HAP-1 (cell line): Measurements from ENCODE around the gene SMTNL2.
A peak's percentile ranks its signal among the peaks of the same experiment; 100 is the strongest.

Experiments
- DNase-seq, 2 experiments: peaks; one replicate each; pipeline ENCODE4 v3.0.0-alpha.2; 2016 to 2020; ENCODE audit warnings: low spot score in 2 of 2
- H3K27me3 ChIP-seq: fragments of 250-450 bp; sonication (Bioruptor Pico); 2 replicates; pipeline ENCODE4 v1.5.1; 2020; ENCODE audit warnings: low read depth, mild to moderate bottlenecking, moderate library complexity
- H3K36me3 ChIP-seq: fragments of 250-450 bp; sonication (Bioruptor Pico); replicated peaks from 2 replicates; pipeline ENCODE4 v1.5.1; 2020; ENCODE audit warnings: mild to moderate bottlenecking
- H3K4me1 ChIP-seq: fragments of 250-450 bp; sonication (Bioruptor Pico); 2 replicates; pipeline ENCODE4 v1.5.1; 2020; ENCODE audit warnings: mild to moderate bottlenecking
- H3K4me3 ChIP-seq: fragments of 250-450 bp; sonication (Bioruptor Pico); 2 replicates; pipeline ENCODE4 v1.5.1; 2020; ENCODE audit warnings: mild to moderate bottlenecking, moderate library complexity
- H3K9me3 ChIP-seq: fragments of 250-450 bp; sonication (Bioruptor Pico); 2 replicates; pipeline ENCODE4 v1.5.1; 2020; ENCODE audit warnings: mild to moderate bottlenecking, moderate library complexity
- in situ Hi-C: fragments of 300-500 bp; cut with MboI; formaldehyde crosslinking; loops from 3 replicates; pipeline ENCODE4 v1.14.3; 2020; ENCODE audit warnings: low sequenced_read_pairs, inconsistent platforms, mixed read lengths

SMTNL2 gene

DNA sequence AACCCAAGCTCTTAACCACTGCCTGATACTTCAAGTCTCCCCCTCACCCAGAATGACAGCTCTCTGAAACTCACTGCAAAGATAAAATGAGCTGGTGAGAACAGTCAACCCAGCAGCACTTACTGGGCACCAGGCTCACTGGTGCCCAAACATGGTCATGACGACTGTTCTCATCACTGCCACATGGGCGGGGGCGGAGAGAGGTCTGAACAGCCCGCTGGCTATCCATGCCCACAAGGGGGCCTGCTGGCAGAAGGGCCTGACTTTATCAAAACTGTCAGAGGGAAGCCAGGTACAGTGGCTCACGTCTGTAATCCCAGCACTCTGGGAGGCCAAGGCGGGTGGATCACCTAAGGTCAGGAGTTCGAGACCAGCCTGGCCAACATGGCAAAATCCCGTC lies 33.2 kb upstream of the SMTNL2 start:
- H3K4me1 ChIP-seq, result peaks cover 14% of the 10 kb centered on the region
- H3K27me3 ChIP-seq, result no peaks in the 10 kb centered on the region
- H3K36me3 ChIP-seq, result peaks cover 79% of the 10 kb centered on the region
- no peaks in the 10 kb centered on the region for H3K9me3 ChIP-seq
- no peak overlapping the region for H3K4me3 ChIP-seq
- no peak for DNase-seq
- in situ Hi-C loops, result no loop called here

DNA sequence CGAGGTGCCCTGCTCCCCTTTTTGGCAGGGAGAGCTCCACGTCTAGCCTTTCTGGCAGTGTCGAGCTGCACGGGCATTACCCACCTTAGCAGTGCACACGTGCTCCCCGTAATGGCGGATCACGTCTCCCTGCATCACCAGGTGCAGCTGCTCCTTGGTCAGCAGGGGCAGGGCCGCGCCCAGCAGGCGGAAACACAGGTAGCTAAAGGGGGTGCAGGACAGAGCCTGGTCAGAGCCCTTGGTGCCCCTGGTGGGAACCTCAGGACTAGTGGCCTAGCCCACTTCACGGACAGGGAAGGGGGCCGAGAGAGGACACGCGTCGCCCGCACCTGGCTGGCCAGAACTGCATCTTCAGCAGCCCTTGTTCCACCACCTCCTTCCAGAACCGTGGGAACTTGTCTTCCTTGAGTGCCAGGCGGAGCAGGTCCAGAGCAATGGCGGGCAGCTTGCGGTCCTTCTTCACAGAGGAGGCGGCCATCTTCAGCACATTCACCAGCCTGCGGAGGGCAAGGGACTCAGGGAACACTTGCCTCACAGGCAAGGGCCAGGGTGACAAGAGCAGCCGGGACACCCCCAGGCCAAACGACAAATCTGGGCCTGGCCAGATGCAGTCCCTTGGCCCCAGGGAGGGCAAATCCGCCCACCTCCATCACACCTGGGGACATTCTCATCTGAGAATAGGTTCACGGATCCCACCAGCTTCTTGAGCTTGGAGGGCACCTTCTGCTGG lies 32.4 kb upstream of the SMTNL2 start:
- no peak overlapping the region for H3K4me3 ChIP-seq
- DNase-seq, result no peak
- peaks cover 14% of the 10 kb centered on the region for H3K4me1 ChIP-seq
- H3K9me3 ChIP-seq, result no peaks in the 10 kb centered on the region
- no peaks in the 10 kb centered on the region for H3K27me3 ChIP-seq
- in situ Hi-C loops, result no loop called here
- peaks cover 71% of the 10 kb centered on the region for H3K36me3 ChIP-seq

DNA sequence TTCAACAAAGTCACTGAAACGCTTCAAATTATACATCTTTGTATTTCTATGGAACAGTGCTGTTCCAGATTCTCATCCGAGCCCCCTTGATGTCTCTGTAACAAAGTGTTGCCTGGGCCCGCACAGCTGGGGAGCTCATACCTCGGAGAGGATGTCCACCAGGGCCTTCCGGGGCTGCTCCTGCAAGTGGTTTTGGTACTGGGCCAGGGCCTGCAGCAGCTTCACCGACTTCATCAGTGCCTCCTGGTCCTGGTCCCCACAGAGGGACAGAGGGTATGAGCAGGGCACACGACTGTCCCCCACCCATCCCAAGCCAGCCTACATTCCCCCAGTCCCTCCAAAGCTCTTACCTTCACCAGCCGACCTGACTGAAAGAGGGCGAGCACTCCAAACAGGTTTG lies 30.7 kb upstream of the SMTNL2 start:
- Histone ChIP-seq H3K4me1 (peaks cover 14% of the 10 kb centered on the region), H3K27me3 (no peaks in the 10 kb centered on the region), H3K36me3 (peaks cover 54% of the 10 kb centered on the region), H3K9me3 (no peaks in the 10 kb centered on the region), H3K4me3 (peak overlapping the region; percentile 94)
- in situ Hi-C loops, result no loop called here
- DNase-seq, result no peak

DNA sequence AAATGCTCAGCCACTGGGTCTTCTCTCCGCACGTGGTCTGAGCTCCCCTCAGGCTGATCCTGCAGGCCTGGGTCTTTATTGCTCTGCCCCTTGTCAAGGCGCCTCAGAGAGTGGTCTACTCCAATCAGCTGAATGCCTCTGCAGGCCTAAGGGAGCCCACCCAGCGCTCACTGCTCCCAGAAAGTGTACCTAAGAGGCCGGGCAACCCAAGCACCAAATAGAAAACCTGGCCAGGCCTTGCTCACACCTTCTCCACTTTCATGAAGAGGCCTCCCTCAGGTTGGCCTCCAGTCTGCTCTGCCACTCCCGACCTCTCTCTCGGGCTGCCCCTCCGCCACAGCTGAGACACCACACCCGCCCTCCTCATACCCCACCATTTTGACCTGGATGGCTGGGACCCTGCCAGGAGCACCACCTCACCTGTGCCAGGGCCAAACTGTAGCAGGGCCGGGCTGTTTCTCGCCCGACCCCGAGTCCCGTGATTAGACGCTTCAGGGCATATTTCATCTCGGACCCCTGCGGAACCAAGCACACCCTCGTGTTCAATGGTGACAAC lies 29.8 kb upstream of the SMTNL2 start:
- H3K36me3 ChIP-seq, result peaks cover 46% of the 10 kb centered on the region
- peak overlapping the region; percentile 94 for H3K4me3 ChIP-seq
- in situ Hi-C loops, result no loop called here
- no peaks in the 10 kb centered on the region for H3K27me3 ChIP-seq
- H3K4me1 ChIP-seq, result peaks cover 14% of the 10 kb centered on the region
- no peaks in the 10 kb centered on the region for H3K9me3 ChIP-seq
- DNase-seq, result no peak

DNA sequence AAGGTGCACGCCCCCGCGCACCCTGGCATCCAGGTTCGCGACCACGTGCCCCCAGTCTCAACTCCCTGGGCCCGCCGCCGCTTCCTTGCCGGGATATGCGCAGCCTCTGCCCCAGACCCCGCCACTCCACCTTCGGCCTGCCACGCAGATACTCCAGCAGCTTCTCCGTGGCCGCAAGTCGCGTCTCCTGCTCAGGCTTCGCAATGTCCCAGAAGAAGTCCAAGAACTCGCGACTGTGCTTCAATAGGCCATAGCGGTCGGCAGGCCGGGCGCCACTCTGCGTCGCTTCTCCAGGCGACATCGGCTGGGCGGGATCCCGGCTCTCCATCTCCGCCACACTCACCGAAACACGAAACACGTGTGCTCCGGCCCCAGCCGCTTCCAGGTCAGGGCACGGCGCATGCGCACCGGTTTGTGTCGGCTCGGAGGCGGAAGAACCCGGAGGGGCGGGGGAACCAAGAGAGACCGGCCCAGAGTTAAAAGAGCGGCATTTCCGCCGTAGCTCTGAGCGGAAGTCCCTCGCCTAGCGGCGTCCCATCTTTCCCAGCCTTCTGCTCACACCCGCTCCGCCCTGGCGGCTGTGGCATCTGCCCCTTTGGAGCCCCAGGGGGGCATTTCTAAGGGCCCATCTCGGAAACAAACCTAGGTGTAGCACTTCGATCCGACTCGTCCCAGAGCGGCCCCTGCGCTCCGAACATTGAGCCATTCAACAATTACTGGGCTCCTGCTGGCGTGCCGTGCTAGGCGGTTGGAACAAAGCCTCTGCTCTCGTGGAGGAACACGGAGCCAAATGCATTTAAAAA lies 29.1 kb upstream of the SMTNL2 start, which contains the start of gene MYBBP1A:
Gene MYBBP1A (minus strand): TSS at position 388 of the 803 bp plus-strand sequence. CDS start 60 bp downstream, at position 328.
- Histone ChIP-seq H3K27me3 (no peaks in the 10 kb centered on the region), H3K9me3 (no peaks in the 10 kb centered on the region), H3K4me1 (peaks cover 14% of the 10 kb centered on the region), H3K4me3 (peak within 1 kb of the TSS; percentile 94), H3K36me3 (peaks cover 41% of the 10 kb centered on the region)
- peak; percentile 94 to 98 for DNase-seq
- in situ Hi-C loops, result no loop called here

DNA sequence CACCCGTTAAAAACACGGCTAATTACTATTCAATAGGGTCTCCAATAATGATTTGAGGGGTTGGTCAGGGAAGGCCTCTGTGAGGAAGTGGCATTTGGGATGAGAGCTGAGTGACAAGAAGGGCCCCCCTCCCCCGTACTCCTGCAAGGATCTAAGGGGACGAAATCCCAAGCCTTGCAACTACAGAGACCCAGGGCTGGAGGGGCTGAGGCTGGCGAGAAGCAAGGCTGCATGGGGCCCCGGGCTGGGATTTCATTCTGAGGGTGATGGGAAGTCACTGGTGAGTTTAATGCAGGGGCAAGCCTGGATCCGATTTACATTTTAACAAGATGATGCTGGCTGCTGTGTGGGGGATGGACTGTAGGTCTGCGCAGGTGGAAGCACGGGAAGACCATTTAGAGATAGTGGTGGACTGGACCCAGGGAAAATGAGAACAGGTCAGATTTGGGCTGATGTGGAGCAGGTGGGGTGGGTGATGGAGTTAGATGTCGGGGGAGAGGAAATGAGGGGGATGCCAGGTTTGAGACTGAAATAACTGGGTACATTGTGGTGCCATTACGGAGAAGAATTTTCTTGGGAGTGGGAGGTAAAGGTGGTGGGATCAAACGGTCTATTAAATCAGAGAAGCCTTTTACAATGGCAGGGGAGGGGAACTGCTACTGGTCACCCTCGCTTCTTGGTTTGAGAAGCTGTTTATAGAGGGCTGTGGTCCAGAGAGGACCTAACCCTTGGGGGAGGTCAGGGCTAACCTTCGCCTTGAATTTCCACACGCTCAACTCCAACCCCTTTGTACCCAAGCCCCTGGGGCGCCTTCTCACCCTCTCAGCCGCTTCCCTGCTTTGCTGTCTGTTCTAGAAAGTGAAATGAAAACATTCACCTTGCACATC lies 28.2 kb upstream of the SMTNL2 start:
- in situ Hi-C loops, result no loop called here
- Histone ChIP-seq H3K36me3 (peaks cover 32% of the 10 kb centered on the region), H3K27me3 (no peaks in the 10 kb centered on the region), H3K9me3 (no peaks in the 10 kb centered on the region), H3K4me3 (peak overlapping the region; percentile 94), H3K4me1 (peaks cover 14% of the 10 kb centered on the region)
- DNase-seq, result no peak

DNA sequence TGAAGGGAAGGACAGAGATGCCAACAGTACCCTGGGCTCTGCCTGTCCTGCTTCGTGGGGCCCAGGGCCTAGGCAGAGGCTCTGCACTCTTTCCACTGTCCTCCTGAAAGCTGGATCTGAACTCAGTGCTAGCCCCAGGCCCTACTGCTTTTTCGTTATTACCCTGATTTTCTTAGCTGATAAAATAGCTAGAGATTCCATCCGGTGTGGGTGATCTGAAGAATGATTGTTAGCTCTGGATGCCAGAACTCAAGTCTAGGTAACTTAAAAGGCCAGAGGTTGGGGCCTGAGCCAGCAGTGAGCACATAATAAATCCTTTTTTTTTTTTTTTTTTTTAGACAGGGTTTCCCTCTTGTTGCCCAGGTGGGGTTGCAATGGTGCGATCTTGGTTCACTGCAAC lies 27.3 kb upstream of the SMTNL2 start:
- in situ Hi-C loops, result no loop called here
- H3K36me3 ChIP-seq, result peaks cover 23% of the 10 kb centered on the region

DNA sequence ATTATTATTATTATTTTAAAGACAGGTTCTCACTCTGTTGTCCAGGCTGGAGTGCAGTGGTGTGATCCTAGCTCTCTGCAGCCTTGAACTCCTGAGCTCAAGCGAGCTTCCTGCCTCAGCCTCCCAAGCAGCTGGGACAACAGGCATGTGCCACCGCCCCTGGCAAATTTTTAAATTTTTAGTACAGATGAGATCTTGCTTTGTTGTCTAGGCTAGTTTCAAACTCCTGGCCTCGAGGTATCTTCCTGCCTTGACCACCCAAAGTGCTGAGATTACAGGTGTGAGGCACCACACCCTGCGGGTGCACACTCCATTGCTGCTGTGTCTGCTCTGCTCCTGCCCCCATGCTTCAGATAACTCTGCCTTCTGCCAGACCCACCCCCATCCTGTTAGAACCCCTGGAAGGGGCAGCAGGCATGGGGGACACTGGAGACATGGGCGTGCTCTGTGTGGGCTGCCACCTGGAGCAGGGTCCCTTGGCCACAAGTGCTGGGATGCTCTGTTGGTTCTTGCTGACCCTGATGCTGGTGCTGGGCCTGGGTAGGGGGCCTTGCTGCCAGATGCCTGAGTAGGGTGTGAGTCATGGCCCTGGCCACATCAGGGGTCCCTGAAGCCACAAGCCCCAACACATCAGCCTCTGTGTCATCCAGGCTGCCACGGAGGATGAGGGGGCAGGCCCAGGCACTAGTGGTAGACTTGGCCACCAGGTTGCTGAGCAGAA lies 26.5 kb upstream of the SMTNL2 start:
- H3K4me1 ChIP-seq, result peaks cover 14% of the 10 kb centered on the region
- in situ Hi-C loops, result no loop called here
- H3K9me3 ChIP-seq, result no peaks in the 10 kb centered on the region
- peaks cover 15% of the 10 kb centered on the region for H3K36me3 ChIP-seq
- H3K4me3 ChIP-seq, result no peak overlapping the region
- 0 out of 2 replicates have a peak, but pooled peaks cover 2% of the 10 kb centered on the region for H3K27me3 ChIP-seq
- DNase-seq, result no peak

More for the DNA sequence above, 27.3 kb upstream of the SMTNL2 start:
- DNase-seq, result no peak
- Histone ChIP-seq H3K4me3 (no peak overlapping the region), H3K4me1 (peaks cover 14% of the 10 kb centered on the region), H3K27me3 (no peaks in the 10 kb centered on the region), H3K9me3 (no peaks in the 10 kb centered on the region)

DNA sequence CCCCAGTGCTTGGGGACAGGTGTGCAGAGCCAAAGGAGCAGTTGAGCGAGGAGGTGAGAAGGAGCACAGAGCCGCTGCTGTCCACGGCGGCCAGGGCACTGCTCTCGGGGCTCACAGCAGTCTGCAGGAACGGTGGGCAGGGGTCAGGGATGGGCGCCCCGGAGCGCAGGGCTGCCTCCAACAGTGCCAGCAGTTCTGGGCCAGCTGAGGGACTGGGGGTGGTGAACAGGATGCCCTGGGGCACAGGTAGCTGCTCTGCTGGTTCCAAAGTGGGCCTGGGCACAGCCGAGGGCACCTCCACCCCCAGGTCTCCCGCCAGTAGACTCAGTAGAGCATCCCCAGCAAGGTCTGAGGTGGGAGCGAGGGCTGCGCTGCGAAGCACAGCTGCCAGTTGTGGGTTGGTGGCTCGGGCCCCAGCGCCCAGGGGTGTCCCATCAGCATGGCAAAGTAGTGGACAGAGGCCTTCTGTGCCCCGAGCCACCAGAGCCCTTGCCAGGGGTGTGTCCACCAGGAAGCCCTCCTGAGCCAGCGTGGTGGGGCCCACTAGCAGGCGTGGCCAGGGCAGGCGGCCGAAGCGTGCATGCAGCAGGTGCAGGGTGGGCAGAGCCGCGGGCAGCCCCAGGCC lies 25.9 kb upstream of the SMTNL2 start:
- no peak for DNase-seq
- in situ Hi-C loops, result no loop called here

DNA sequence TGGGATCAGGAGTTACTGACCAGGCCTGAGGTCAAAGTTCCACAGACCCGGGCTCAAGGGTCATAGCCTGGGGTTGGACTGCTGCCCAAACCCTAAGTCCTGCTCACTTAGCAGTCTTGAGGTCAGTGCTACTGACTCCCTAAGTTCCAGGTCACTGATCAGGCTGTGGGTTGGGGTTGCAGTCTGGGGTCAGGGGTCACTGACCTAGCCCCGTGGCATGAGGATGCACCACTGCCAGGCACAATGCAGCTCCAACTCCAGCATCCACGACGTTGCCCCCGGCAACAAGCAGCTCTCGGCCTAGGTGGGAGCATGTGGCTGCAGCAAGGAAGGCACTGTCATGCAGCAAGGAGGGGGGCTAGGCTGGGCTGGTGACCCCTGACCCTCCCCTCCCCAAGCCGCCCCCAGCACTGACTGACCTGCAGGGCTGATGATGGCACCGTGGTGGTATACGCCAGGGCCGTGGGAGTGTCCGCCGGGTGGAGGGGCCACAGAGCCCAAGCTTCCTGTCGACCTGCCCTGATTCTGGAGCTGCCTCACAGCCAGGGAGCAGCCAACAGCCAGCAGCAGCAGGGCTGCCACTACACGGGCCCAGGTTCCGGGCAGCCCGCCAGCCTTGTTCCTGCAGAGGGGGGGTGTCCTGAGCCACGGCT lies 25.1 kb upstream of the SMTNL2 start:
- Histone ChIP-seq H3K9me3 (no peaks in the 10 kb centered on the region), H3K4me1 (peaks cover 6% of the 10 kb centered on the region), H3K36me3 (peaks cover under 1% of the 10 kb centered on the region), H3K4me3 (no peak overlapping the region), H3K27me3 (0 out of 2 replicates have a peak, but pooled peaks cover 5% of the 10 kb centered on the region)
- DNase-seq, result no peak
- in situ Hi-C loops, result no loop called here

More for the DNA sequence above, 25.9 kb upstream of the SMTNL2 start:
- Histone ChIP-seq H3K36me3 (peaks cover 8% of the 10 kb centered on the region), H3K4me1 (peaks cover 14% of the 10 kb centered on the region), H3K4me3 (no peak overlapping the region), H3K9me3 (no peaks in the 10 kb centered on the region), H3K27me3 (0 out of 2 replicates have a peak, but pooled peaks cover 5% of the 10 kb centered on the region)

DNA sequence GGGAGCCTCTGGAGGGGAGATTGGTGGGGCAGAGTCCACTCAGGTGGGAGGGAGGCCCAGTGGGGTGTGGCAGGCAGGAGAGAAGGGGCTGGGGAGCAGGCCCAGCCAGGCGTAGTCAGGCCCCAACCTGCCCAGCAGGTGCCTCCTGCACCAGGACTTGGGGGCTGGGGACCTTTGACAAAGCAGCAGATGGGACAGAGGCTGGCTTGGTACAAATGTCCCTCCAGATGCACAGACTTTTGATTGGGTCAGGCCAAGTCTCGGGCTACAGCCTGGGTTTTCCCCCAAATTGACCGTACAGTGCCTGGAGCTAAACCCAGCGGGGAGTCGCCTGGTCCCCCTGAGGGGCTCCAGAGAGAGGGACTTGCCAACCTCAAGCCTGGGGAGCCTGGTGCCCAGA lies 24.4 kb upstream of the SMTNL2 start:
- Histone ChIP-seq H3K36me3 (no peaks in the 10 kb centered on the region; the same call in 1 of the 2 replicates), H3K4me1 (peaks cover 6% of the 10 kb centered on the region), H3K4me3 (no peak overlapping the region), H3K9me3 (no peaks in the 10 kb centered on the region), H3K27me3 (0 out of 2 replicates have a peak, but pooled peaks cover 5% of the 10 kb centered on the region)
- DNase-seq, result no peak
- in situ Hi-C loops, result loop anchor here (10.0 kb wide), 1 partner anchor 325 kb away; no protein-coding TSS in a partner anchor

DNA sequence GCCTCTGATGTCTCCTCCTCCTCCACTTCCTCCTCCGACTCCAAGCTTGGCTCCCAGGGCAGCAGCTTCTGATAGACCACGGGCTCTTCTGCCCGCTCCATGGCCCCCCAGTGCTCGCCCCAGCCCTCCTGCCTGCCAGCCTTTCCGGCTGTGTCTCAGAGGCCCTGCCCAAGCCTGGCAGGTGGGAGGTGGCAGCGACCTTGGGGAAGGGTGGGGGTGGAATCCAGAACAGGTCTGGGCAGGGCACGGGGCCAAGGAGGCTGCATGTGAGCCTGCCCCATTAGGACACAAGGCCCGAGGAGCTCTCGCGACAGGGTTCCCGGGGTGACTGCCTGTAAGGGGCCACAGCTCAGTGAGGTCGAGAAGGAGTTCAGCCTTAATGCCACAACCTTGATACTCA lies 23.9 kb upstream of the SMTNL2 start, which contains the start of gene GGT6:
Gene GGT6 (minus strand): TSS at position 157 of the 400 bp plus-strand sequence. CDS start 56 bp downstream, at position 101.
- in situ Hi-C loops, result loop anchor here (10.0 kb wide), 1 partner anchor 324 kb away; no protein-coding TSS in a partner anchor
- no peak for DNase-seq
- peaks cover 6% of the 10 kb centered on the region for H3K4me1 ChIP-seq
- 0 out of 2 replicates have a peak, but pooled peaks cover 5% of the 10 kb centered on the region for H3K27me3 ChIP-seq
- no peaks in the 10 kb centered on the region for H3K9me3 ChIP-seq
- H3K36me3 ChIP-seq, result no peaks in the 10 kb centered on the region
- no peak within 1 kb of the TSS for H3K4me3 ChIP-seq
